ENCODE measurements around the gene LPCAT2. TPM values are rescaled to one million over a fixed set of nuclear protein-coding genes. Genes with fewer than 3 reads are reported as not detected.

Gene LPCAT2
- total RNA-seq, 1 experiment from 2014 or later, result 10.0 TPM

DNA sequence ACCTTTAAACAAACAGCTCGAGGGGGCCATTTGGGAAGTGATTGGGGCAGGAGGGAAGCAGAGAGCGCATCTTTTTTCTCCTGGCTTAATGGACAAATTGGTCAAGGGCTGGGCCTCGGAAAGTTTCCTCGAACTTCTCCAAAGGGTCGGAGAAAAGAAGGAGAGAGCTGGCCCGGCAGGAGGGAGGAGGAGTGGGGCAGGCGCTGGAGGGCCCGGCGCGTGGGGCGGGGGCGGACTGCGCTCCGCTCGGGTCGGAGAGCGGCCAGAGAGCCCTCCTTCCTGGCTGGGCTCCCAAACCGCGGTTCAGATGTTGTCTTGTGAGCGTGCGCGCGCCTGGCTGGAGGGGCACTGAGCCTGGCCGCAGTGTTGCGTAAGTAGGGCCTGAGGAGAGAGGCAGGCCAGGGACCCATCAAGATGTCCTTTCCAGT is 28.6 kb upstream of the LPCAT2 start:
- DNase-seq (ENCODE audit: low spot score), result peak; percentile 89

DNA sequence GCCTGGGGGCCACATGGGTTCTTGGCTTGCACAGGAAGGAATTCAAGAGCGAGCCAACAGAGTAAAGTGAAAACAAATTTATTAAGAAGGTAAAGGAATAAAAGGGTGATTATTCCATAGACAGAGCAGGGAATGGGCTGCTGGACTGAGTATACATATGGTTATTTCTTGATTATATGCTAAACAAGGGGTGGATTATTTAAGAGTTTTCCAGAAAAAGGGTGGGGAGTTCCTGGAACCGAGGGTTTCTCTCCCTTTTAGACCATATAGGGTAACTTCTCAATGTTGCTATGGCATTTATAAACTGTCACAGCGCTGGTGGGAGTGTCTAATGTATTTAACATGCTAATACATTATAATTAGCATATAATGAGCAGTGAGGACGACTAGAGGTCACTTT is 27.8 kb upstream of the LPCAT2 start:
- no peak for DNase-seq (ENCODE audit: low spot score)

DNA sequence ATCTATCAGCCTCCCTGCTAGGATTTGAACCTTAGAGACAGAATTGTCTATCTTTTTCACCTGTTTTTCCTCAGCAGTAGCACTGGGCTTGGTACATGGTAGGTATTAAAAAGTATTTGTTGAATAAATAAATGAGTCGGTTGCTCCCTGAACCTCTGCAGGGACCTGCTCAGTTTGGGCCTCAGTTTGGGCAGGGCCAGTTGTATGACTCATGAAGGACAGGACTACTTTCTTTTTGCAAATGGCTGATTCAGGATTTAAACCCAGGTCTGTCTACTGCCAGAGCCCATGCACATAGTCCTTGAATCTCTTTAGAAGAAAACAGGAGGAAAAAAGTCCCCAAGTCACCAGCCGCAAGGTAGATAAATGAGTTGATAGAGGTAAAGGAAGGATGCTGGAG is 26.8 kb upstream of the LPCAT2 start:
- no peak for DNase-seq (ENCODE audit: low spot score)

DNA sequence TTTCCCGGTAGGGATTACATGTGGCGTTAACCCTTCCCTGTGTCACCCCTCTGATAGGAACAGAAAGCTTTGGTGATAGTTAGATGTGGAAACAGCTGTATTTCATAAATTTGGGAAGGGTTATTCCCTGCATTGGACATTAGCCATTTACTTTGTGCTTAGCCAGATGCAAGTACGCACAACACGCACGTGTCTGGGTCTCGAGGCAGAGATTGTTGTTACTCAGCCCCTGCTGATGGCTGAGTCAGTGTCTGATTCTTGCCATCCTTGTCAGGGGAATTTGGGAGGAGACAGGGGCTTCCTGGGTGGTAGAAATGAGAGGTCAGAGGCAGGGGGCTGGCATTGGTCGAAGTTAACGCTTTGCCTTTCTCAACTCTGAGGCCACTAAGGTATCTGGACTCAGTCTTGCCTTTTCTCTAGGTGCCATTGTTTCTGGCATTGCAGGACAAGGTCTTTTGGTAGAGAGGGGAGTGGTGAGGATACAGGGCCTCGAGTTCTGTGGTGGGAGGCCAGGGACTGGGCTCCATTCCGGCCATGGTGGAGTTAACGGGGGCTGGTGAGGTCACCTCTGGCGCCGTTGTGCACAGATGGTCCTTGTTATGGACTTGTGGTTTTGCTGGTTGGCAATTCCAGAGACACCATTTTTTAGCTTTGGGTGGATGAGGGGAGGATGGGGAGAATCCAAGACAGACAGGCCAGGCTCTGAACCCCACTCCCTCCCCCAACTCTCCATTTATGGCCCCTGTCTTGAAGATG is 21.6 kb upstream of the LPCAT2 start:
- DNase-seq (ENCODE audit: low spot score), result no peak

GRCh38 chr16:55488306-55488705 is 20.6 kb upstream of the LPCAT2 start:
- DNase-seq (ENCODE audit: low spot score), result no peak

DNA sequence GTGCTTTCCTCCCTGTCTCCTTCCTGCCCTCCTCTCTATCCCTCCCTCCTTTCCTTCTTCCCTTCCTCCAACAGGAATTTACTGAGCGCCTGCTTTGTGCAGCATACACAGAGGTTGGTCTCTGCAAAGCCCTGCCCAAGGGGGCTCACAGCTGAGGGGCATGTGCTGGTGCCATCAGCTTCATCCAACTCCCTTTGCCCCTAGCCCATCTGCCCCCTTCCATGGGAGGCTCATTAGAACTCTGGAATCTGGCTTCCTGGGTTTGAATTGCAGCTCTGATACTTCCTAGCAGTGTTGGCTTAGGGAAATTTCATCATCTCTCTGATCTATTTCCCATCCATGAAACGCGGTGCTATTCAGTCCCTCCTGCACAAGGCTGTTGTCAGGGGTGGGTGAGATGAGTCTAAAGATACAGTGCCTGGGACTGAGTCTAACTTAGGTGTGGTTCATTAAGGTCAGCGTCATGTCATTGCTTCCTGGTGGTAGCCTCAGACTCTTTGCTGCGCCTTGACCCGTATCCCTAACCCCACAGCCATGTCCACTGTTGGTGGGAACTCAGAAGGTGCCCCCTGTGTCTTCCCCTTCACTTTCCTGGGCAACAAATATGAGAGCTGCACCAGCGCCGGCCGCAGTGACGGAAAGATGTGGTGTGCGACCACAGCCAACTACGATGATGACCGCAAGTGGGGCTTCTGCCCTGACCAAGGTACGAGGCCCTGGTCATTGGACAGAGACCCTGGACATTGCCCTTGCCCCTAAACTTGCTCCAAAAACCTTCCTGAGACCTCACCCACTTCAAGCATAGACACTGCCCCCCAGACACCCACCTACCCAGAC is 19.5 kb upstream of the LPCAT2 start:
- no peak for DNase-seq (ENCODE audit: low spot score)

- DNase-seq (ENCODE audit: low spot score), result no peak
Observed at GRCh38 chr16:55489956-55490265, 19.0 kb upstream of the LPCAT2 start.

DNA sequence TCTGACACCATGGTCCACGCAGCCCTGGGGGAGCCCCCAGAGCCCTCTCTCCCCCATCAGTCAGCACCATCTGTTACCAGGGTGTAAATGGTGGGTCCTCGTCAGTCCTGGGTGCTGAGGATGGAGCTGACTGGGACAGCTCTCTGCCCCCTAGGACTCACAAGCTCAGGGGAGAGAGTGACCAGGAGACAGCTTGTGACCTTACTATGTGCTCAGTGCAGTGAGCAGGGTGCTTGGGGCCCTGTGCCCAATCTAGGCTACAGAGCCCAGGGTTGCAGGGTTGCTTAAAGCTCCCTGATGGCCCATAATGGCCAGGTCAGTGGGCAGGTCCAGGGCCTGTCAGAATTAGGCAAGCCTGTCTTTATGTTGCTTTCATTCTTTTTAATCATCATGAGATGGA is 18.6 kb upstream of the LPCAT2 start:
- no peak for DNase-seq (ENCODE audit: low spot score)

GRCh38 chr16:55491691-55492090 is 17.2 kb upstream of the LPCAT2 start:
- no peak for DNase-seq (ENCODE audit: low spot score)

DNA sequence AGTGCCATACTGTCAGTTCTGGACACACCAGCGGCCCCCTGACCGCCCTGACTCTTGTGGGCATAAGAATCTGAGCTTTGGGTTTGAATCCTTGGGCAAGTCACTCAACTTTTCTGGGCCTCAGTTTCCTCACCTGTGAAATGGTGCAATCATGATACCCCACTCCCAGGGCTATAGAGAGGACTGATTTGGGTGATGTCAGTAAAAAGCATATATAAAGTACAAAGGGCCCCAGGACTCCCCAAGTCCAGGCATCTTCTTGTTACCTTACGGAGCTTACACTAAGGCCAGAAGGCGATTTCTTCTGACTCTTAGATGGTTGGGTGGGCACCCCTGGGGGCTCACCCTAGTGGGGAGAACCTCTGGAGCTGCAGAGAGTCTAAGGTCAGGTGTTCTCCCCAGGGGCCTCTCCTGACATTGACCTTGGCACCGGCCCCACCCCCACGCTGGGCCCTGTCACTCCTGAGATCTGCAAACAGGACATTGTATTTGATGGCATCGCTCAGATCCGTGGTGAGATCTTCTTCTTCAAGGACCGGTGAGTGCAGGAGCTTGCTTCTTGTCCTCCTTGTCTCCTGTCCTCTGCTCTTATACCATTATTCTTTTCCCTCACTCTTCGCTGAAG is 16.0 kb upstream of the LPCAT2 start:
- no peak for DNase-seq (ENCODE audit: low spot score)

GRCh38 chr16:55494994-55495421 is 13.9 kb upstream of the LPCAT2 start:
- DNase-seq (ENCODE audit: low spot score), result peak; percentile 64

GRCh38 chr16:55495616-55496289 is 13.1 kb upstream of the LPCAT2 start:
- DNase-seq (ENCODE audit: low spot score), result peak; percentile 39

DNA sequence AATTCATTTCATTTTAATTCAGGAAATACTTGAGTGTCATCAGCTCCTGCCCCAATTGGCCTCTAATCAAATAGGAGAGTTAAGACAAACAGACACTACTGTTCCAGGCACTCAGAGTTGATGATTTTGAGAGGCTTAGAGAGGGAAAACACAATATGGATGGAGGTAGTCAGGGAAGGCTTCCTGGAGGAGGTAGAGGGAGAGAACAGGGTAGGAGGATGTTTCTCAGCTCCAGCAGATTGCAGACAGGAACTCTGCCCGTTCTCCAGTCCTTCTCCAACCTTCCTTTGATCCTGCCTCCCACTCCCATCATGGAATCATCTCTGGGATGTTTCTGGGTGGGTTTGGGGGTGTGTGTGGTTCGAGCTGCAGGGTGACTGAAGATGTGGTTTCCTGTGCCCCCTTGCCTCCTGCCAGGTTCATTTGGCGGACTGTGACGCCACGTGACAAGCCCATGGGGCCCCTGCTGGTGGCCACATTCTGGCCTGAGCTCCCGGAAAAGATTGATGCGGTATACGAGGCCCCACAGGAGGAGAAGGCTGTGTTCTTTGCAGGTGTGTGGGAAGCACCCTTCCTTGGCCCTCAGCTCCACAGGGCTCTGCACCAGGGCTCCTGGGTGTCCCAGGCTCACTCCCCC is 12.2 kb upstream of the LPCAT2 start:
- DNase-seq (ENCODE audit: low spot score), result no peak

DNA sequence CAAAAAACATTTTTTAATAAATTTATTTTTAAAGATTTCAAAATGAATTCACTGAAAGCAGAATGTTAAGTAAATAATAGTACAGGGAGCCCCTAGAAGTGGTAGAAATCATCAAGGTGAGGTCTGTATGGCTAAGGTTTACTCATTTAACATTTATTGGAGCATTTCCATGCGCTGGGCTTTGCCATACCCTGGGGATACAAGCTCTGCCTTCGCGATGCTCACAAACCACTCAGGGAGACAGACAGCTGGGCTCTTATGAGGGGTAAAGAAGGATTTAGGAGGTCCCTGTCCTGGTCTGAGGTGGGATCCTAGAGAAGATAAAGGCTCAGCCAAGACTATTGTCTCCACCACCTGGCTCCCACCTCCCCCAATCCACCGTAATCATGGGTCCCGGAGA is 11.3 kb upstream of the LPCAT2 start:
- no peak for DNase-seq (ENCODE audit: low spot score)

DNA sequence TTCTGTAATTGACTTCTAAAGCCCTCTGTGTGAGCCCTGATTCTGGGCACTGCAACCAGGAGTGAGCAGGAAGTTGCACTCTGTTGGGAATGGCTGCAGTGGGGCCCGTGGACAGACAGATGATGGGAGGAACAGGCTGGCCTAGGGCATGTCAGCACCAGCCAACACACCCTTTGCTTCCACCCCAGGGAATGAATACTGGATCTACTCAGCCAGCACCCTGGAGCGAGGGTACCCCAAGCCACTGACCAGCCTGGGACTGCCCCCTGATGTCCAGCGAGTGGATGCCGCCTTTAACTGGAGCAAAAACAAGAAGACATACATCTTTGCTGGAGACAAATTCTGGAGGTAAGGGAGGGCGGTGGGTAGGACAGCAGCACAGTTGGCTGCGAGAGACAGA is 10.8 kb upstream of the LPCAT2 start:
- no peak for DNase-seq (ENCODE audit: low spot score)

DNA sequence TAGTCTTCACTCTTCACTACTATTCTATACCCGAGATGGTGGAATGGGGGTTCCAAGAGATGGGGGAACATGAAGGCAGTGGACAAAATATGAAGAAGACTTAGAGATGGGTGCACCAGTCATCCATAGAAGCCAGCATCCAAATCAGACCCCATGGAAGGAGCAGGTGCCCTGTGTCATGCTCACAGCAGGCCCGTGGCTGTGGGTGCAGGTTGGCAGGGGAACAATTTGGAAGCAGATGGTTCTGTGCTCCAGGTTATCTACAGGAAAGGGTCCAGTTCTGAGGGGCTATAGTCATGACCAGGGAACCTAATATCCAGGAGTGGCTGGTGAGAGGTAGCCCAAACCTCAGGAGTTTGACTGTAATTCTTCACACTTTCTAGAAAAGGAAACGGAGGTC is 9.6 kb upstream of the LPCAT2 start:
- DNase-seq (ENCODE audit: low spot score), result no peak

- DNase-seq (ENCODE audit: low spot score), result peak; percentile 96
Observed at GRCh38 chr16:55499951-55500529, 8.8 kb upstream of the LPCAT2 start.

GRCh38 chr16:55500530-55501011 is 8.3 kb upstream of the LPCAT2 start:
- peak; percentile 62 for DNase-seq (ENCODE audit: low spot score)

- no peak for DNase-seq (ENCODE audit: low spot score)
Observed at GRCh38 chr16:55501549-55502322, 7.1 kb upstream of the LPCAT2 start.

- DNase-seq (ENCODE audit: low spot score), result peak; percentile 80
Observed at GRCh38 chr16:55502801-55503366, 6.0 kb upstream of the LPCAT2 start.
